Measurements from ENCODE around the gene REELD1.

- TF ChIP-seq CTCF (IDR thresholded peaks at IDR 0.05; ENCODE audit: extremely low read depth in 1 of 2, insufficient read depth in 1 of 2, low read depth in 1 of 2, low read length in 2 of 2) (no peak), POLR2A (IDR thresholded peaks at IDR 0.05; ENCODE audit: low read depth, low read length) (no peak), POLR2AphosphoS5 (IDR thresholded peaks at IDR 0.05; ENCODE audit: insufficient read depth, low read depth, low read length) (no peak), EZH2 (IDR thresholded peaks at IDR 0.05; ENCODE audit: borderline replicate concordance, low read depth, low read length, severe bottlenecking) (no peak), MYC (IDR thresholded peaks at IDR 0.05; ENCODE audit: low read depth, low read length) (no peak), JUN (IDR thresholded peaks at IDR 0.05; ENCODE audit: borderline replicate concordance, insufficient read depth, insufficient read length, low read depth) (no peak)
Observed at GRCh38 chr4:146212781-146213180, 1.6 kb upstream of the REELD1 start.

Data from endothelial cell of umbilical vein (primary cell).